Thoracic aorta endothelial cell (primary cell): ENCODE data around the gene WNT11. TPM values are rescaled to one million over a fixed set of nuclear protein-coding genes. Genes with fewer than 3 reads are reported as not detected.

Source experiments
- total RNA-seq: library from RNA; depleted of rRNA; stranded (reverse); fragments of >200 nt; gene quantifications from 2 replicates; pipeline ENCODE4 v1.2.3, GENCODE V29; 2012

WNT11 gene
- total RNA-seq: not detected in 2 replicates

GRCh38 chr11:76206327-76207081 lies at the start of gene WNT11:
Gene WNT11, minus strand, starts transcription at chr11:76206502. Its CDS starts 95 bp downstream, at chr11:76206407.

Other genes with a start within 250 kb of the WNT11 start
- 77.1 and 89.0 TPM in 2 replicates for gene THAP12, start 174.6 kb upstream of the WNT11 start, total RNA-seq
- 2.2 and 2.8 TPM in 2 replicates for gene GVQW3, start 174.8 kb upstream of the WNT11 start, total RNA-seq
- 23.5 and 26.9 TPM in 2 replicates for gene EMSY, start 238.5 kb upstream of the WNT11 start, total RNA-seq